Endothelial cell (in vitro differentiated cells): ENCODE results near the gene FAM53C. TPM values are rescaled to one million over a fixed set of nuclear protein-coding genes. Genes with fewer than 3 reads are reported as not detected.

Experiments used
- DNase-seq: peaks from one replicate; pipeline ENCODE4 v3.0.0; 2021; ENCODE audit warnings: low spot score
- H3K27ac Mint-ChIP-seq: one replicate; pipeline ENCODE4 v1.8.0; 2021; ENCODE audit warnings: mixed read lengths, inconsistent platforms; ENCODE audit not compliant: unreplicated experiment
- H3K27me3 Mint-ChIP-seq: one replicate; pipeline ENCODE4 v1.8.0; 2021; ENCODE audit warnings: mild to moderate bottlenecking, moderate library complexity, mixed read lengths, inconsistent platforms; ENCODE audit not compliant: unreplicated experiment
- H3K36me3 Mint-ChIP-seq: one replicate; pipeline ENCODE4 v1.8.0; 2021; ENCODE audit warnings: mild to moderate bottlenecking, low read depth, mixed read lengths, inconsistent platforms; ENCODE audit not compliant: unreplicated experiment
- H3K4me1 Mint-ChIP-seq: one replicate; pipeline ENCODE4 v1.8.0; 2021; ENCODE audit warnings: mild to moderate bottlenecking, mixed read lengths, inconsistent platforms; ENCODE audit not compliant: unreplicated experiment
- H3K4me3 Mint-ChIP-seq: one replicate; pipeline ENCODE4 v1.8.0; 2021; ENCODE audit warnings: mild to moderate bottlenecking, mixed read lengths, inconsistent platforms; ENCODE audit not compliant: unreplicated experiment
- H3K9me3 Mint-ChIP-seq: one replicate; pipeline ENCODE4 v1.8.0; 2021; ENCODE audit warnings: mixed read lengths, inconsistent platforms; ENCODE audit not compliant: unreplicated experiment
- total RNA-seq: library from RNA; stranded (reverse); fragmentation: NEBNext Ultra II Directional; extraction: Animal tissue kit (Norgen Biotek cat#: 25700); gene quantifications from one replicate; pipeline ENCODE4 v1.2.1, GENCODE V29; 2021; ENCODE audit not compliant: unreplicated experiment
- TF ChIP-seq, protein P1 (sequence below): fragments of 200-600 bp; sonication (generic); IDR thresholded peaks from one replicate; pipeline ENCODE4 v1.5.0; 2021; ENCODE audit warnings: antibody characterized with exemption; ENCODE audit not compliant: unreplicated experiment

FAM53C gene
- total RNA-seq, 1 donor from 2014 or later = 49.5 TPM

DNA sequence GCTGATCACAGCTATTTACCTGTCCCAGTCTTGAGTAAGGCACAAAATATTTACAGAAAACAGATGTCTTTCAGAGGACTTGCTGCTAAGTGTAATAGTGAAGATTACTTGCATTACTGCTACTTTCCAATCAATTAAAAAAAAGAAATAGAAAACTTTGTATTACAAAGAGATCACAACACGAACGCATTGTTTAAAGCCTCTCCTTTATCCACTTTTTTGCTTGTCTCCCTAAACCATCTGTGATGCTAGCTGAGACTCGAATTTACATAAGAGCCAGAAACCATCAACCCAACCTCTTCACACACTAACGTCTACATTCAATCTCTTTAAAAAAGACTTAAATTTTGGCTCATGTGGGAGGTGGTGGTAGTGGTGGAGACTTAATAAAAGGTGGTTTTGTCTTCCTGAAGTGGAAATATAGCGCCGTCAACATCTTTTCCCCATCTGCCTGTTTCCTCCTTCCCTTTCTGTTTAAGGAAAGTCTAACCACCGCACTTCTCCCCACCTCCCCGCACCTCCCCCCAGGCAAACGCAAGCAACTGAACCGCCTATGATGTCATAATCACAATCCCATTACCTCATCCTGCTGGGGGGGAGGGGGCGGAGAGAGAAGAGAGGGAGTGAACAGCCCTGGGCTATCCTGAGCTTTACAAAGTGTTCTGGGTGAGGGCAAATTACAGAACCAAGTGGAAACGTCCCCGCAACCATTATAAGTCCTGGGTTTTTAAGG lies 948 bp upstream of the FAM53C start:
- TF ChIP-seq, protein P1, sequence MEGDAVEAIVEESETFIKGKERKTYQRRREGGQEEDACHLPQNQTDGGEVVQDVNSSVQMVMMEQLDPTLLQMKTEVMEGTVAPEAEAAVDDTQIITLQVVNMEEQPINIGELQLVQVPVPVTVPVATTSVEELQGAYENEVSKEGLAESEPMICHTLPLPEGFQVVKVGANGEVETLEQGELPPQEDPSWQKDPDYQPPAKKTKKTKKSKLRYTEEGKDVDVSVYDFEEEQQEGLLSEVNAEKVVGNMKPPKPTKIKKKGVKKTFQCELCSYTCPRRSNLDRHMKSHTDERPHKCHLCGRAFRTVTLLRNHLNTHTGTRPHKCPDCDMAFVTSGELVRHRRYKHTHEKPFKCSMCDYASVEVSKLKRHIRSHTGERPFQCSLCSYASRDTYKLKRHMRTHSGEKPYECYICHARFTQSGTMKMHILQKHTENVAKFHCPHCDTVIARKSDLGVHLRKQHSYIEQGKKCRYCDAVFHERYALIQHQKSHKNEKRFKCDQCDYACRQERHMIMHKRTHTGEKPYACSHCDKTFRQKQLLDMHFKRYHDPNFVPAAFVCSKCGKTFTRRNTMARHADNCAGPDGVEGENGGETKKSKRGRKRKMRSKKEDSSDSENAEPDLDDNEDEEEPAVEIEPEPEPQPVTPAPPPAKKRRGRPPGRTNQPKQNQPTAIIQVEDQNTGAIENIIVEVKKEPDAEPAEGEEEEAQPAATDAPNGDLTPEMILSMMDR = no peak
- H3K9me3 Mint-ChIP-seq = no peaks in the 10 kb centered on the region
- H3K36me3 Mint-ChIP-seq = peaks cover 14% of the 10 kb centered on the region
- H3K4me1 Mint-ChIP-seq = peaks cover 33% of the 10 kb centered on the region
- peak; percentile 75 for DNase-seq
- peak overlapping the region; percentile 98 for H3K4me3 Mint-ChIP-seq
- peaks cover 17% of the 10 kb centered on the region for H3K27me3 Mint-ChIP-seq
- H3K27ac Mint-ChIP-seq = peak overlapping the region; percentile 100

DNA sequence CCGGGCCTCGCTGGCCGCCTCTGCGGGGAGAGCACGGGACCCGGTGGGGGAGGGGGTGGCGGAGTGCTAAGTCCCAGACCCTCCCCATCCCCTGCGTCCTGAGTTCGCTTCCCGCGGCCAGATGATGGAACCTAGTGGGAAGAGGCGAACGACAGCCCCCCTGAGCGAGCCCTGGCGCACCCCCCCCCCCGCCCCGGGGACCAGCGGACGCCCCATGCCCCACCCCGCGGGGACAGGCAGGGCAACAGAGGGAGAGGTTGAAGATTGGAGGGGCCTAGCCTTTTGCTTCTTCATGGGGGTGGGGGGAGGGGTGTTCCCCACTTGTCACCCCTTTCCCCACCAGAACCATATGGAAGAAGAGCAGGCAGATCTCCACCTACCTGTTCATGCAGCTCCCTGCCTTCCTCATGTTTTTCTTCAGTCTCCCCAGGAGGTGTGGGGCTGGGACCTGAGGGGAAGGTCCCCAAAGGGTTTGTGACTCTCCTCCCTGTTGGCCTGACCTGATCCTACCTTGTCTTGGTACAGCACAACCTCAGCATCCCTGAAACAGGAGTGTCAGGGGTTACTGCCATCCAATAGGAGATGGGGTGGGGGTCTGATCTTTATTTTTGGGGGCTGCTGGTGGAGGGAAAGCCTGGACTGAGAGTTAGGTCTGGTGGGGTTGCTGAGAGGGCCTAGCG lies 485 bp downstream of the FAM53C start:
- H3K4me1 Mint-ChIP-seq = peaks cover 31% of the 10 kb centered on the region
- H3K36me3 Mint-ChIP-seq = peaks cover 15% of the 10 kb centered on the region
- H3K27ac Mint-ChIP-seq = peak overlapping the region; percentile 94
- peaks cover 17% of the 10 kb centered on the region for H3K27me3 Mint-ChIP-seq
- TF ChIP-seq, protein P1 = no peak
- peak overlapping the region; percentile 97 for H3K4me3 Mint-ChIP-seq
- no peaks in the 10 kb centered on the region for H3K9me3 Mint-ChIP-seq
- DNase-seq = no peak

GRCh38 chr5:138339091-138339456 lies 1.0 kb downstream of the FAM53C start:
- TF ChIP-seq, protein P1 = no peak
- no peaks in the 10 kb centered on the region for H3K9me3 Mint-ChIP-seq
- peaks cover 20% of the 10 kb centered on the region for H3K36me3 Mint-ChIP-seq
- peaks cover 17% of the 10 kb centered on the region for H3K27me3 Mint-ChIP-seq
- H3K4me1 Mint-ChIP-seq = peaks cover 31% of the 10 kb centered on the region
- H3K27ac Mint-ChIP-seq = peak overlapping the region; percentile 94
- peak; percentile 25 for DNase-seq
- peak overlapping the region; percentile 97 for H3K4me3 Mint-ChIP-seq

DNA sequence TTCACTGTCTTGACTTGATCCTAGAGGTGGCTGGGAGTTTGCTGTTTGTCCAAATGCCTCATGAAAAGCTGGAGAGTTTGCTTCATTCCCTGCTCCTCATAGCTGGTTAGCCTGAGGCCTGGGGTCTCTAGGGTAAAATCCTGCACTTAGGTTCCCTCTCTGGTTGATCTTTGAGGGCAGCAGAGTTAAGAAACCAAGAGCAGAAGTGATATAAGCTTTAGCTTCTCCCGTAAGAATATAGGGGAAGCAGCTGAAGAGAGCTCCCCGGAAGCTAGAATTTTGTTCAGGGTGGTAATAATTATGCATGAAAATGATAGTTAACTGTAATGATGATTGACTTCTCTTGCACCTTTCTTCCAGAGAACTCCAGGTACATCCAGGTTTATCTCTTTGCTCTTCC lies 1.4 kb downstream of the FAM53C start:
- Mint-ChIP-seq H3K27me3 (peaks cover 17% of the 10 kb centered on the region), H3K36me3 (peaks cover 24% of the 10 kb centered on the region), H3K9me3 (no peaks in the 10 kb centered on the region), H3K4me1 (peaks cover 31% of the 10 kb centered on the region), H3K4me3 (peak overlapping the region; percentile 97), H3K27ac (peak overlapping the region; percentile 94)
- TF ChIP-seq, protein P1 = no peak
- DNase-seq = no peak

GRCh38 chr5:138340008-138340407 lies 1.9 kb downstream of the FAM53C start:
- Mint-ChIP-seq H3K4me1 (peaks cover 31% of the 10 kb centered on the region), H3K9me3 (no peaks in the 10 kb centered on the region), H3K36me3 (peaks cover 28% of the 10 kb centered on the region), H3K27me3 (peaks cover 17% of the 10 kb centered on the region), H3K27ac (peak overlapping the region; percentile 94), H3K4me3 (peak overlapping the region; percentile 97)
- DNase-seq = no peak
- TF ChIP-seq, protein P1 = no peak
